CD4-positive, alpha-beta T cell treated with Interleukin-12 subunit alpha and Interleukin-12 subunit beta, for 1 hour (primary cell): ENCODE results near the gene PRKAG2.
A peak's percentile ranks its signal among the peaks of the same experiment; 100 is the strongest.
"Not testable (repeated sequence)": the region's sequence is repeated elsewhere in the genome, so short reads cannot be mapped to it uniquely, and the experiment has no call there.

Source experiments
- DNase-seq: peaks from one replicate; pipeline ENCODE4 v3.0.0-alpha.2; 2020

The PRKAG2 gene

DNA sequence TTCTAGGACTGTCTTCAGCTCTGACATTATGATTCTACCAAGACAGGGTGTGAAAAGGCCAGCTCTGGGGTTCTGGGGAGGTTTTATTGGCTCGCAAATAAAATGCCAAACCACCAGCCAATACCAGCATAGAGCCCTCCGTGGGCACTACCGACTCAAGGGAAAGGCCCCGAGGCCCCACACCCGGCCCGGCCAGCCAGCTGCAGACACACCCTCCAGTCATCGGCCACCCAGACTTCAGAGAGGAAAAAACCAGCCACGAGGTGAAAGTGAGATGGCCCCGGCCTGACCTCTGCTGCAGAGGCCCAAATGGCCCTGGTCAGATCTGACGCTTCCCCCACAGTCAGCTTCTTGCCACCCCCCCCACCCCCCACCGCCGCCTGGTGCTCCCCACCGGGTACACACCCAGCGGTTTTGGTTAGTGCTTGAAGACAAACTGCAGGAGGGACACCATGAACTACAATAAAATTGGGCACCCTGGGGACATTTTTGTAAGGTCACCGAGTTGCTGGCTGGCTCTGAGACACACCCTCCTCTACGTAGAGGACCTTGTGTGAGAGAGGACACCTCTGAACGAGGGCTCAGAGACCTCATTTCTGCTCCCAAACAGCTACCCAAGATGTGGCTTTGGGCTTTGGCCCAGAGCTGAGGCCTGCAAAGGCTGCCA lies 79.9 kb downstream of the PRKAG2 start:
- DNase-seq: no peak

DNA sequence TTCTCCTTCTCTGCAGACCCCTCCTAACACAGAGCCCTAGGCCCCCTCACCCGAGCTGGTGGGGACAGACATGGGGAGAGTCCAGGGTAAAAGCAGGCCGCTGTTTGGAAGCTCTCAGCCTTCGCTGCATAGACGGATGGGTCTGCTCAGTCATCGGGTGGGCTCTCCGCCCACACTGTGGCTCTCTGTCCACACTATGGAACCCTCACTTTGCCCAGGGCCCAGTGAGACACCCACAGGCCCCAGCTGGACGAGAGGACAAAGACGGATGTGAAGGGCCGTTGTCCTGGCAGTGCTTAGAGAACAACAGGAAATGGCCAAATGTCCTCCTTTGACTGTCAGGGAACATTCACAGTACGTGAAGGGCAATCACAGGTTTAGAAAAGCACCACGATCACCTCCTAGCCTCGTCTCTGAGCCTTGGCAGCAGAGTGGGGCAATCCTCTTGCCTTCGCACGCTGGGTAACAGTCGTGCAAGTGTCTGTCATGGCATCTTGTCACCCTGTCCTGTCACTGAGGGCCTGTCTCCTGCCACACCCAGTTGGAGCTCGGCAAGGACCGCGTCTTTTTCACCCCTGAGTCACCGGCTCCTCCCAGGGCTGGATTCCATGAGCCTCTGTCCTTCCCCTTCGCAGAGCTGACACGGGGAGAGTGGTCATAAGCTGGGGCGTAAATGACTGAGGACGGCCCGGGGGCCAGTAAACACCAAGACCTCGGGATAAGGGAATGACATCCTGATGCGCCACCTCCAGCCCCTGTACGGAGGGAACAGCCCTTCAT lies 80.6 kb downstream of the PRKAG2 start:
- DNase-seq: no peak

GRCh38 chr7:151795168-151795811 lies 81.6 kb downstream of the PRKAG2 start:
- DNase-seq: peak; percentile 36

DNA sequence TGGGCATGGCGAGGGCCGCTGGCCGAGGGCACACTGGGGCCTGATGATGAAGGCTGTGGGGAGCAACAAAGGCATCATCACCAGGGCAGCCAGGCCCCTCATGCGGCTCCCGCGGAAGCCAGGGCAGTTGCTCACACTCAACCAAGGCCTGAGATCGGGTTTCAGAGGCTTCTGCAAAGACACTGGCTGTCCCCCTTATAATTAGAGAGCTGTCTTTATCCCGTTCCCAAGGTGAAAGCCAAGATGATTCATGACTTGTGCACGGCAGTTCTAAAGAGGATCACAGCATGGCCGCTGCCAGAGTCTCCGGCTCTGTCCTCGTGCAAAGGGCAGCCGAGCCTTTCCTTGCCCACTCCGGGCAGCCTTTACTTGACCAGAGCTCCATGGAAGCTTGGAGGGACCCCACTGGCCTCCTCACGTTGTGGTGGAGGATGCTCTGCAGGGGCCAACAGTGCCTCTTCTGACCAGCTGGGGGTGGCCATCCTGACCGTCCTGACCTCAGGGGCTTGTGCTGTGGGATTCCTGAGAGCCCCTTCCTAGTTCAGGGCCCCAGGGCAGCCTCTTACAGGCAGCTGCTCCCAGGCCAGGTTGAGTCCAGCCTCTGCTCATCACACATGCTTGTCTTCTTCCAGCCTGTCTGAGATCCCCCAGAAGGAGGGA lies 82.3 kb downstream of the PRKAG2 start:
- no peak for DNase-seq

DNA sequence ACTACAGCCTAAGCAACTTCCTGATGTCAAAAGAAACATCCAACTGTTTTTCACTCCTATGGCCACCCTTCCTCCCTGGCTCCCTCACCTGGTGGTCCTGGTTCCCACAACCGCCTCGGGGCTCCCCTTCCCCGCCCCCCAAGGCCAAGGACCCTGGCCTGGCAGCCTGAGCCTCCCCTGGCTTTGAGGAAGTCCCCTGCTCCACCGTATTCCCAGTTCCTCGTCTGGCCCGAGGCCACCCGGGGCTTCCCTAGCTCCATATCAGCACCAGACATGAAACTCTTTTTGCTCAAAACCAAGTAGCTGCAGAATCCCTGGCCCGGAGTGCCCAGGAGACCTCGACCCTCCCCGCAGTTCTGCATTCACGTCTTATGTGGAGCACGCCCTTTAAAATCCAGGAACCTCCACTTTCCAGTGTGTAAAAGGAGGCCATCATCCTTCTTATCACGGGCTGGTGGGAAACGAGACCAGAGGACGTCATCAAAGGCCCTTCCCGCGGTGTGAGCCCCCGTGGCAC lies 82.9 kb downstream of the PRKAG2 start:
- DNase-seq: no peak

- DNase-seq: no peak
These were observed 83.4 kb downstream of the PRKAG2 start for GRCh38 chr7:151793531-151793951.

GRCh38 chr7:151792636-151793035 lies 84.3 kb downstream of the PRKAG2 start:
- DNase-seq: no peak

DNA sequence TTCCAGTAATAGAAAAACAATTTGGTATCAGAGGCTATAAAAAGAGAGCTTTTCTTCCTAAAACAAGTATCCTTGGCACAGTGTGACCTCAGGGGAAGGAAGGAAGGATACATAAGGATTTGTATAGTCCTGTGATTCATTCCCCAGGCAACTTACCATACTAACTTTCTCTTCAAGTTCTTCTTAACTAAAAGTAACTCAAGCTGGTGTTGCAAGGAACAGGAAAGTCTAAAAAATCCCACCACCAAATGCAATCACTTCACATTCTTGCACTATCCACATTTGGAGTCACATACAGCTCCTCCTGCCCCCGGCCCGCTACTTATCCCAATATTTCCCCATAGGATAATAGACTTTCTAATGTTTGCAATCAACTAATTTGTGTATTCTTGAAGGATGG lies 84.8 kb downstream of the PRKAG2 start:
- no peak for DNase-seq

- DNase-seq: no peak
These were observed 85.9 kb downstream of the PRKAG2 start for GRCh38 chr7:151790830-151791620.

GRCh38 chr7:151790095-151790829 lies 86.7 kb downstream of the PRKAG2 start:
- DNase-seq: no peak

- no peak for DNase-seq
These were observed 87.5 kb downstream of the PRKAG2 start for GRCh38 chr7:151789380-151789947.

GRCh38 chr7:151787348-151787747 lies 89.6 kb downstream of the PRKAG2 start:
- DNase-seq: no peak

DNA sequence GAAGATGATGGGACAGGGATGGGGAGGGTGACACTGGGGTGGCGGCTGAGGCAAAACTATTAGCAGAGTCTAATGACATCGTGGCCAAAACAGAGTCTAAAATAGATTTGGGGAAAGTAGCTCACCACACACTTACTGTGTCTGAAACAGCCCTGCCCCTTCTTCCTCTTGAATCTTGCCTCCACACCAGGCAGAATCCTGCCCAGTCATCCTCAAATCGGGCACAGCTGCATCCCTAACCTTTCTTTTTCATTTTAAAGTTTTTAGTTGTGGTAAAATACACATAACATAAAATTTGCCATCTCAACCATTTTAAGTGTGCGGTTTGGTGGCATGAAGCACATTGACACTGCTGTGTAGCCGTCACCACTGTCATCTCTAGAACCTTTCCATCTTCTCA lies 90.0 kb downstream of the PRKAG2 start:
- DNase-seq: no peak

GRCh38 chr7:151786241-151786640 lies 90.7 kb downstream of the PRKAG2 start:
- DNase-seq: no peak

DNA sequence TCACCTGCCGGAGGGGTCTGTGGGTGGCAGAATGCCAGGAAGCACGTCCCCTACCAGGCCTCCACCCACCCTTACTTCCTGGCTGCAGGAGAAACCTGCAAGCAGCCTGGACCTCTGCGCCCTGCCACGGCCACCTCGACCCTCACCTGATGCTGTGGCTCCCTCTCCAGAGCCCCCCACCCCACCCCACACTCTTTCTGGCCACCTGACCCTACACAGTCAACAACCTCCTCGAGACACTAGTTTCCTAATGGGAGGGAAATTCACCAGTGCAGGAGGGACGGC lies 91.3 kb downstream of the PRKAG2 start:
- DNase-seq: no peak

DNA sequence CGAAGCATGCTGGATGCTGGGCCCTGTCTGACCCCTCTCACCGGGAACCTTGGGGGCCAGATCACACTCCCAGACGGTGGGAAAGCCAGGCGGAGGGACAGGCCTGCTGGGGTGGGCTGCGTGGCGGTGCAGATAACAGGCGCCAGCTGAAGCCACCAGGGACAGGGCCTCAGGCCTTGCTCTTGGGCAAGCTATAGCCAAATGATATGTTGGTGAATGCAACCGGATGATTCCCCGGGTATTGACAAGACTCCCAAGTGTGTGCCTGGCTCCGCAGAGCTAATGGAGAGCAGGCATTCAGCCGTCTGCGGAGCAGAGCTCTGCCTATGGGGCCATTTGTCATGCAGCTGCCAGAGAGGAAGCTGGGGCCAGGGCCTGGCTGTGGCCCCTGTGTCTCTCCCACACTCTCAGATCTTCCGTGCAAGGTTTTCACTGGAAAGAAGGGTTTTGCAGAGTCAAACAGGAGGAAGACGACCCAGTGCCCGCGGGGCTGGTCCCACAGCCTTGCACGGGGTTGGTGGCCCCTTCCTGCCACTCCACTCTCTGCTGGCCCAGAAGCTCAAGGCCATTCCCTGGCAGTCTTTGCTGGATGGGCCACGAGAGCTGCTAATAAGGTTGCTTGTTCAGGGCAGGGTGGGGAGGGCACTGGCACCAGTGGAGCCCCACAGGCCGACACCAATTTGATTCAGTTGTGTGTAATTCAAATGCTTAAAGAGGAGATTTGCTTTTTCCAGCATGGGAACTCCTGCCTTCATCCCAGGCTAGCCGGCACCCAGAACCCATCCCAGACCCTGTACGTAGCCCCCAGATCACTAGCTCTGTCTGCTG lies 91.8 kb downstream of the PRKAG2 start:
- no peak for DNase-seq

GRCh38 chr7:151783958-151784575 lies 92.8 kb downstream of the PRKAG2 start:
- DNase-seq: no peak

DNA sequence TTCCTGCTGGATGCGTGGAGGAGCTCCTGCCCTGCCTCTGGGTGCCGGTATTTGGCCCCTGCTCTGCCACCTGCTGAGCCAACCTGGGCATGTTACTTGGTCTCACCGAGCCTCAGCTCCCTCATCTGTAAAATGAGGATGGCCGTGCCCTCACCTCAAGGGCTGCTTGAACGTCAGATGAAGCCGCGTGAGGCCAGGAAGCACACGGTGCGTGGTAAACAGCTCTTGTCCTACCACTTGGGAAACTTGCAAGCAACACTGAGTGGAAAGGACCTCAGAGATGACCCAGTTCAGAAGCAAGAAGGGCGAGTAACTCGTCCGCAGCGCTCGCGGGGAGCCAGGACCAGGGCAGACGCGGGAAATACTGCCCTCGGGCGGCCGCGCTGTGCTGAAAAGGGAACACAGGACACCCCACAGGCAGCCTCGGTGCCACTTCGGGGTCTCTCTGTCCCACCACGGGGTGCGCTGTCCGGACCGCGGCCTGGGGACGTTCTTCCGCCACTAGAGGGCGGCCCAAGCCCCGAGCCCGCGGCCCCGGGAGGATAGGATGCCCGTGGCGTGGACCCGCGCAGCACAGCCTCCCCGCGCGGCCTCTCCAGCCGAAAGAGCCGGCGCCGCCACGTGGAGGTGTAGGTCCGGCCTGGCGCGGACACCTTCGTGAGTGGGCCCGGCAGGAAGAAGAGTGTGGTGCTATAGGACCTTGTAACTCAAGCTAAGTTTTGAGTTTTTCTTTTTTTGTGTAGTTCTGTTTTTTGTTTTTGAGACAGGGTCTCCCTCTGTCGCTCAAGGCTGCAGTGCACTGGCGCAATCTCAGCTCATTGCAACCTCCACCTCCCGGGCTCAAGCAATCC lies 94.1 kb downstream of the PRKAG2 start:
- peak; percentile 71 for DNase-seq

- not testable (repeated sequence) for DNase-seq
These were observed 94.7 kb downstream of the PRKAG2 start for GRCh38 chr7:151782256-151782597.
